Astrocyte of the cerebellum (primary cell): ENCODE measurements around the gene WDR82.

Source experiments
- DNase-seq: peaks from one replicate; pipeline ENCODE4 v3.0.0-alpha.2; 2011; ENCODE audit warnings: low read depth
- H3K4me3 ChIP-seq: 2 replicates; pipeline ENCODE4 v1.5.1; 2011; ENCODE audit warnings: mild to moderate bottlenecking, low read depth, low read length, moderate library complexity
- CTCF ChIP-seq: IDR thresholded peaks from 2 replicates; pipeline ENCODE4 v1.5.1; 2012; ENCODE audit warnings: low read length, low read depth, moderate library complexity, mild to moderate bottlenecking; ENCODE audit errors: missing control alignments
- in situ Hi-C: cut with HindIII; loops from 2 replicates; pipeline ENCODE4 v1.10.0; 2017; ENCODE audit warnings: low sequenced_read_pairs

WDR82 gene

GRCh38 chr3:52238193-52238760 lies 40.2 kb downstream of the WDR82 start:
- in situ Hi-C loops, result no loop called here
- H3K4me3 ChIP-seq, result peak overlapping the region; percentile 78
- TF ChIP-seq CTCF, result no peak
- DNase-seq, result no peak

- DNase-seq, result peak; percentile 86
- peak overlapping the region; percentile 78 for H3K4me3 ChIP-seq
- in situ Hi-C loops, result no loop called here
- TF ChIP-seq CTCF, result no peak
Measured at GRCh38 chr3:52237657-52238172, 40.7 kb downstream of the WDR82 start.

GRCh38 chr3:52237006-52237656 lies 41.3 kb downstream of the WDR82 start:
- no peak for DNase-seq
- TF ChIP-seq CTCF, result no peak
- in situ Hi-C loops, result no loop called here
- peak overlapping the region; percentile 78 for H3K4me3 ChIP-seq

- TF ChIP-seq CTCF, result no peak
- no peak overlapping the region for H3K4me3 ChIP-seq
- no peak for DNase-seq
- in situ Hi-C loops, result no loop called here
Measured at GRCh38 chr3:52236424-52236886, 42.0 kb downstream of the WDR82 start.

- H3K4me3 ChIP-seq, result no peak overlapping the region
- in situ Hi-C loops, result no loop called here
- DNase-seq, result no peak
Measured at GRCh38 chr3:52234516-52235447, 43.7 kb downstream of the WDR82 start.

More at GRCh38 chr3:52234516-52235447, 43.7 kb downstream of the WDR82 start:
- TF ChIP-seq CTCF, result no peak
